HTERT RPE-1 (cell line): ENCODE results near the gene KIF5C.
"Not testable (repeated sequence)": the region's sequence is repeated elsewhere in the genome, so short reads cannot be mapped to it uniquely, and the experiment has no call there.

Source experiments
- in situ Hi-C: fragments of 300-500 bp; cut with MboI; formaldehyde crosslinking; loops from 4 replicates; pipeline ENCODE4 v1.14.3; 2020; ENCODE audit warnings: low sequenced_read_pairs

KIF5C gene

GRCh38 chr2:148874868-148875341 is at the start of gene KIF5C:
Gene KIF5C, plus strand, starts transcription at chr2:148875227. Its CDS starts 391 bp downstream, at chr2:148875618.
- in situ Hi-C loops, result no loop called here

- in situ Hi-C loops, result no loop called here
Measured at GRCh38 chr2:148826791-148827190, 48.2 kb upstream of the KIF5C start.

- in situ Hi-C loops, result no loop called here
Measured at GRCh38 chr2:148828941-148829340, 46.1 kb upstream of the KIF5C start.

- in situ Hi-C loops, result no loop called here
Measured at GRCh38 chr2:148829618-148830017, 45.4 kb upstream of the KIF5C start.

GRCh38 chr2:148832637-148833036 is 42.4 kb upstream of the KIF5C start:
- in situ Hi-C loops, result no loop called here

GRCh38 chr2:148842050-148842449 is 33.0 kb upstream of the KIF5C start:
- in situ Hi-C loops, result no loop called here

GRCh38 chr2:148848146-148848545 is 26.9 kb upstream of the KIF5C start:
- in situ Hi-C loops, result no loop called here

GRCh38 chr2:148853458-148853857 is 21.6 kb upstream of the KIF5C start:
- in situ Hi-C loops, result no loop called here

GRCh38 chr2:148860037-148860436 is 15.0 kb upstream of the KIF5C start:
- in situ Hi-C loops, result no loop called here

- in situ Hi-C loops, result no loop called here
Measured at GRCh38 chr2:148861367-148861766, 13.7 kb upstream of the KIF5C start.

GRCh38 chr2:148862478-148862877 is 12.5 kb upstream of the KIF5C start:
- in situ Hi-C loops, result not testable (repeated sequence)

GRCh38 chr2:148865512-148865911 is 9.5 kb upstream of the KIF5C start:
- in situ Hi-C loops, result no loop called here

- in situ Hi-C loops, result no loop called here
Measured at GRCh38 chr2:148866091-148866490, 8.9 kb upstream of the KIF5C start.

GRCh38 chr2:148867079-148867769 is 7.8 kb upstream of the KIF5C start:
- in situ Hi-C loops, result no loop called here

GRCh38 chr2:148875387-148876051 is 492 bp downstream of the KIF5C start:
- in situ Hi-C loops, result no loop called here

GRCh38 chr2:148876202-148876594 is 1.2 kb downstream of the KIF5C start:
- in situ Hi-C loops, result no loop called here

- in situ Hi-C loops, result no loop called here
Measured at GRCh38 chr2:148876595-148877402, 1.8 kb downstream of the KIF5C start.

- in situ Hi-C loops, result no loop called here
Measured at GRCh38 chr2:148877403-148877740, 2.3 kb downstream of the KIF5C start.

- in situ Hi-C loops, result no loop called here
Measured at GRCh38 chr2:148880636-148881035, 5.6 kb downstream of the KIF5C start.

GRCh38 chr2:148882051-148882450 is 7.0 kb downstream of the KIF5C start:
- in situ Hi-C loops, result no loop called here

- in situ Hi-C loops, result no loop called here
Measured at GRCh38 chr2:148885209-148885608, 10.2 kb downstream of the KIF5C start.

GRCh38 chr2:148885988-148886387 is 11.0 kb downstream of the KIF5C start:
- in situ Hi-C loops, result no loop called here
